ENCODE data around the gene NEO1.

The NEO1 gene

DNA sequence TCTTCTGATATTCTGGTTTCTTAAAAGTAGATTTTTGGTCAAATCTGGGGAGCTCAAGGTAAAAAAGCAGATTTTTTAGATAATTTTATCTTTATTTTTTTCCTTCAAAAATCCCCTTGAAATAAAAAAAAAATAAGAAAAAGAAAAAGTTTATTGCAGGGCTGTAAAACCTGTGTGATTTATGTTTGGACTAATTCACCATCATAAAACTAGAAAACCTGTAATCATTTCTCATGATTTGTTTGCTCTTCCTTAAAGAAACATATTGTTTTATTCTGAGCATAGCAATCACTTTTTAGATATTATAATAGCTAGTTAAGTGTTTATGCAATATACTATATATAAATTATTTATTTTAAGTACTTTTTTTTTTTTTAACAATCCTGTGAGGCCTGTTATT is 68.0 kb downstream of the NEO1 start:
- FAIRE-seq: no peak
- DNase-seq (ENCODE audit: insufficient read length, low spot score): no peak
- no peak for TF ChIP-seq POLR2A (IDR thresholded peaks at IDR 0.05; ENCODE audit: low read depth, low read length)

DNA sequence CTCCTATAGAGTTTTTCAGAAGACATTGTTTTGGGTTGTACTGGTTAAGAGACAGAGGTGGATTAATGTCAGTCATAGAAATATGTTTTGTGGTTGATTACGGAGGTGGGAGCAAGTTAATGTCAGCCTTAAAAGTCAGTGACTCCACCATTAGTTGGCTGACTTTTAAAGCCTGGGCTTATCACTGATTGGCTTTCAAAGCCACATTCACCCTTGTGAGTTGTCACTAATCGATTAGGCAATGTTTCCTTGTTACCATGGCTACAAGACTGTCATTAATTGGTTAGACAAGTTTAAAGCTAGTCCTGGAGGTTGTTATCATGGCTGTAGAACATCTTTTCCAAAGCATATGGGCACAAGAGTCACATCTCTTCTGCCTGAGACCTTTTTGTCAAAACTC is 73.0 kb downstream of the NEO1 start:
- FAIRE-seq: no peak
- TF ChIP-seq POLR2A (IDR thresholded peaks at IDR 0.05; ENCODE audit: low read depth, low read length): no peak
- DNase-seq (ENCODE audit: insufficient read length, low spot score): no peak

DNA sequence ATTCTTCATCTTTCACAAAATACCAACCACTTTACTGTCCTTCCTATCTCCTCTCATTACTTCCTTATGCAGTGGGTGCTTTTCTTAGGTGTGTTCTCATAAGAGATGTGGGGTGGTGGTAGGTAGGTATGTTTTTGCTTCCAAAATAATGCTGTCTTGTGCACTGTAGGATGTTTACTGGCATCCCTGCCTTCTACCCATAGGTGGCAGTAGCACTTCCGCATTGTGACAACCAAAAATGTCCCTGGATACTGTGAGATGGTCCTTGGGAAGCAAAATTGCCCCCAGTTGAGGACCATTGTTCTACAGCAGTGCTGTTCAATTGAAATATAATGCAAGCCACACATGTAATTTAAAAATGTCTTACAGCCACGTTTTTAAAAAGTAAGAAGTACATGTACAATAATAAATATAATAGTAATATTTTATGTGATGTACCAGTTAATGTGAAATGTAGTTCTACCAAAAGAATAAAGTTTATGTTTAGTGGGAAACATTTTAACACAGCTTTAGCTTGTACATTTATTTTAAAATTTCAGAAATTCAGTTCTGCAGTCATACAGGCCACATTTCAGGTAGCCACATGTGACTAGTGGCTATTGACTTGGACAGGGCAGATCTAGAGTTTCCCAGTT is 75.2 kb downstream of the NEO1 start:
- TF ChIP-seq POLR2A (IDR thresholded peaks at IDR 0.05; ENCODE audit: low read depth, low read length): no peak
- DNase-seq (ENCODE audit: insufficient read length, low spot score) (peak; percentile 1), FAIRE-seq (no peak)

DNA sequence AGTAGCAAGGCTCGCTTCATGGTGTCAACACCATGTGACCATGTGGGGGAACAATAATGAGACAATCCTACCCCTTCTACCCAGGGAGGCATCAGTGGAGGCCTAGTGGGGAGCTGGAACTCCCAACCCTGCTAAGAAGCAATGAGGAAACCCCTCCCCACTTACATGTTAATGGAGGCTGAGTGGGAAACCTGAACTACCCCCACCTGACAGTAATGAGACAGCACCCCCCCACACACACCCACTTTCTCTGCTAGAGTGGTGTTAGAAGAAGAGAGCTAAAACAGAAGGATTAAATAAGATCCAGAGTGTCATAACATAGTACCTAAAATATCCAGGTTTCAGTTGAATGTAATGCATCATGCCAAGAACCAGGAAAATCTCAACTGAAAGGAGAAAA is 78.6 kb downstream of the NEO1 start:
- no peak for DNase-seq (ENCODE audit: insufficient read length, low spot score)
- no peak for TF ChIP-seq POLR2A (IDR thresholded peaks at IDR 0.05; ENCODE audit: low read depth, low read length)
- FAIRE-seq: no peak

DNA sequence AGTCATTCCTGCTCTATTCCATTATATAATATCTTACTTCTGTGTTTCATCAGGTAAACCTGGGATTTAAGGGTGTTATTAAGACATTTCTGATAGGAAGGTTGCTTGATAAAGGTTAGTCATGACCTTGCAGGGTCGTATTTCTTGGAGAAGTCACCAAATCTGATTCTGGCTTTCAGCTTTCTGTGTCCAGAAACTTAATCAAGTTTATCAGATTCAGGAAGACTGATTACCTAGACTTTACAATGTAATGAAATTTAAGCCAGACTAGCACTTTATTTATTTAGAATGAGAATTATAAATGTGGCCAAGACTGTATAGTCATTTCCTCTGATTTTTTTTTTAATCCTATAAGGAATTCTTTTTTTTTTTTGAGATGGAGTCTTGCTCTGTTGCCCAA is 81.9 kb downstream of the NEO1 start:
- TF ChIP-seq POLR2A (IDR thresholded peaks at IDR 0.05; ENCODE audit: low read depth, low read length): no peak
- DNase-seq (ENCODE audit: insufficient read length, low spot score) (no peak), FAIRE-seq (no peak)

DNA sequence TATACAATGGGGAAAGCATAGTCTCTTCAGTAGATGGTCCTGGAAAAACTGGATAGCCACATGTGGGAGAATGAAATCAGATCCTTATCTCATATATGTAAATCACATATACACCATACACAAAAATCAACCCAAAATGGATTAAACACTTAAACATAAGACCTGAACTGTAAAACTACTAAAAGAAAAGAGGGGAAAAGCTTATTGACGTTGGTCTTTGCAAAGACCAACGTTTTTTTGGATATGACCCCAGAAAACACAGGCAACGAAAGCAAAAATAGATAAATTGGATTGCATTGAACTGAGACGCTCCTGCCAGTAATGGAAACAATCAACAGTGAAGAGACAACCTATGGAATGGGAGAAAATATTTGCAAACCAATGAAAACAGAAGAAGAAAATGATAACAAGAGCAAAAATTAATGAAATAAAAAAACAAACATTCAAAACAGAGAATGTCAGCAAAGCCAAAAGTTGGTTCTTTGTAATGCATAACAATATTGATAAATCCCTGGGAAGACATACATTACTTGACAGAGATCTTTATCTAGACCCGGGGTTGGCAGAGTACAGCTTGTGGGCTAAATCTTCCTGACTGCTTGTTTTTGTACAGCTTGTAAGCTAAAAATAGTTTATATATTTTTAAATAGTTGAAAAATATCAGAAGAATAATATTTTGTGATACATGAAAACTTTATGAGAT is 86.9 kb downstream of the NEO1 start:
- FAIRE-seq: no peak
- TF ChIP-seq POLR2A (IDR thresholded peaks at IDR 0.05; ENCODE audit: low read depth, low read length): no peak
- no peak for DNase-seq (ENCODE audit: insufficient read length, low spot score)

DNA sequence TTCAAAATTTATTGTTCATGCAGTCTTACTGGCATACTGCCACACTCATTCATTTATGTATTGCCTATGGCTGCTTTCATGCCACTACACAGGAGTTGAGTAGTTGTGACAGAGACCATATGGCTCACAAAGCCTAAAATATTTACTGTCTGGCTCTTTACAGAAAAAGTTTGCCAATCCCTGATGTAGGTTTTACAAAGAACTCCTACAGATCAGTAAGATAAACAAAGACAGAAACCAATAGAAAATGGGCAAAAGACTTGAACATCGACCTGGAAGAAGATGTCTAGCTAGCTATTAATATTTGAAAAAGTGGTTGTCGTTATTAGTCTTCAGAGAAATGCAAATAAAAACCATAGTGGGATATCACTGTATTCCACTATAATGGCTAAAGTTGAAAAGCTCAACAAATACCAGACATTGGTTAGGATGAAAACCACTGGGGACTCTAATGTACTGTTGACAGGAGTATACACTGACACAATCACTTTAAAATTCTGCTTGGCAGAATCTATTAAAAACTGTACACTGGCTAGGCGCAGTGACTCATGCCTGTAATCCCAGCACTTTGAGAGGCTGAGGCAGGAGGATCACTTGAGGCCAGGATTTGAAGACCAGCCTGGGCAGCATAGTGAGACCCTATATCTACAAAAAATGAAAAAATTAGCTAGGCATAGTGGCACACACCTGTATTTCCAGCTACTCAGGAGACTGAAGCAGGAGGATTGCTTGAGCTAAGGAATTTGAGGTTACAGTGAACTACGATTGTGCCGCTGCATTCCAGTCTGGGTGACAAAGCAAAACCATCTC is 87.7 kb downstream of the NEO1 start:
- FAIRE-seq: no peak
- DNase-seq (ENCODE audit: insufficient read length, low spot score): no peak
- TF ChIP-seq POLR2A (IDR thresholded peaks at IDR 0.05; ENCODE audit: low read depth, low read length): no peak

DNA sequence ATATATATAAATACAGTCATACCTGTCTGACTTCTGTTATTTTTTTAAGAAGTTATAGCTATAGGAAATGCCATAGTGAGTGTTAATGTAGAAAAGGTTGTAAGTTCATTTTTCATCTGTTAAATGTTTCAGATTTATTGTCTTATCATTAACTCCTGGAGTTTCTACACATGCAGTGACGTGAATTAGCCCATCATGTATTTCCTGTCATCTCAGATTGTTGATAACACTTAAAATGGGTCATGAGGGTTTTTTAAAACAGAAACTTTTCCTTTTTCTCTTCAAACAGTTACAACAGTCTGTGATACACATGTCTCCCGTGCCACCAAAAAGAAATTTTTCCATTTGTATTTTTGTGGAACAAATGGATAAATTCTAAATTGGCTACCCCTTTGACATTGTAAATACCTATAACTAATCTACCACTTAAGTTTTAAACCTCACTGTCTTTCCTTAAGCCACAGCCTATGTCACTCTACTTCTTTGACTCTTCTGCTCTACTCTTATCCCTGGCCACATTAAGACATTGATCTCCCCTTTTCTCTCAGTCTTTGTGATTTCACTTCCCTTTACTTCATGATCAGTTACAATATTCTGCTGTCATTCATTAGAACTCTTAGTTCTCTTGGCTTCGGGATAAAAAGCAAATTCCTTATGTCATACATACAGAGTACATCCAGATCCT is 89.1 kb downstream of the NEO1 start:
- no peak for FAIRE-seq
- no peak for TF ChIP-seq POLR2A (IDR thresholded peaks at IDR 0.05; ENCODE audit: low read depth, low read length)
- no peak for DNase-seq (ENCODE audit: insufficient read length, low spot score)

DNA sequence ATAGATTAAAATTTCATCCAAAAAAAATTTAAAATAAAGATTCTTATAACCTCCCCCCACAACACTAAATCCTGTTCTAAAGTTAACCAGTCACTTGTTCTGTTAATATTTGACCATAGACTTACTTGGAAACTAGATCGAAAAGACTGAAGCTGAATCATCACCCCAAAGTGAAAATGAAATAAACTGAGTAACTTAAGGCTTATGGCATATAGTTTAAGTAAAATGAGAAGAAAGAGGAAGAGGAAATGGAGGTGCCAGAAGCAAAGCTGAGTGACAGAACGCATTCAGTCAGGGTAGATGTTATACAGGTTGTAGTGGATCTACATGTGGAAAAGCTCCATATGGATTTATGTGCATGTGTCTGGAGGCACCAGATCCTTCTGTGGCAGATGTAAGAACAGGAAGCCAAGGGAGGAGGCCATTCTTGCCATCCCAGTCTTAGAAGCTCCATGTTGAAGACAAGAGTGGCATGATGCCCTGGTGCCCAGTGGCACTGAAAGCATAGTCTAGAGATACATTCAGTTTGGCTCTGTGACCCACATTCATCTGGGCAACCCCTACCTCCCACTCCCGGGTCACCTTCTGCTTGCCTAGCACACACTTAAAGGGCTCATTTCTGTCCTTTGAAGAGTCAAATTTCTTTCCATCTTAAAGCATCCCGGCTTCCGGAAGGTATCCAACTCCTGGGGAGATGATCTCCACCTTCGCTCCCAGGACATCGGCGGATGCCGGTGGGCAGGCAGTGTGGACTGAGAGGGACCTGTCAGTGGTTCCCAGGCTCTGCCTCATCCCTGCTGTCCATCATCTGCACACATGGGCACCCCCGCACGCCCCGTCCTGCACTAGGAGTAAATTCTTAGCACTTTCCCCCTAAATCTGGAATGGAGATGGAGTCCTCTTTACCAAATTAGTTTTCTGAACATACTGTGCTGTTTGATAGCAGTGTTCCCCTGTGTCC is 90.8 kb downstream of the NEO1 start:
- DNase-seq (ENCODE audit: insufficient read length, low spot score) (no peak), FAIRE-seq (no peak)
- no peak for TF ChIP-seq POLR2A (IDR thresholded peaks at IDR 0.05; ENCODE audit: low read depth, low read length)

DNA sequence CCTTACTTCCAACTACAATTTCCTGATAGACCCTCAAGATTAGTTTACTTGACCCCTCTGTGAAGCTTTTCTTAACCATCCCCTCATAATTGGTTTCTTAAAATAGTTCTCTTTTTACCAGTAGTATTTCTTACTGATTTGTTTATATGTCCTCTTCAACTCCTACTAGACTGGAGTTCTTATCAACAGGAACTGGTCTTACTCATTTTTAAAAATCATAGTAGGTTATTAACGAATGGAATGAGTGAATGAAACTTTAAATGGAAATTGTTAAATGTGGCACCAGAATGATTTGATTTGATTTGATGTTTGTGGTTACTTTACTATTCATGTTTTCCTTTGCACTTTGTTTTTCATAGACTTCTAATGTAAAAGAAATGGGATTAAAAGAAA is 91.5 kb downstream of the NEO1 start:
- no peak for FAIRE-seq
- TF ChIP-seq POLR2A (IDR thresholded peaks at IDR 0.05; ENCODE audit: low read depth, low read length): no peak
- DNase-seq (ENCODE audit: insufficient read length, low spot score): no peak

DNA sequence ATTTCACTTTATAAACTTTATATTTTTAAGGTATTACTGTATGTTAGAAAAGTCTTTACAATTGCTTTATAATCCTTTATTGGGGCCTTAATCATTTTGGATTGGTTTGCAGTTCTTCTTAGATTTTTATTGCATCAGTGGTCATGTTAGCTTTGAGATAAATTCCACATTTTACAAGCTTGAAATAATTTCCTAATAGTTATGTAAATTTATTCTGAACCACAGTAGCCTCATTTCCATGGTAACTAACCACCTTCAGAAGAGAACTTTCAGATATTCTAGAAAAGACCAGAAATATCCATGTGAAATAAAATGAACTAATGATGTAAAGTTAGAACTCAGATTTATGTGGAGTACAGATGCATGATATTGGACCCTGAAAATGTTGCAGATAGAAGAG is 94.2 kb downstream of the NEO1 start:
- DNase-seq (ENCODE audit: insufficient read length, low spot score) (no peak), FAIRE-seq (no peak)
- TF ChIP-seq POLR2A (IDR thresholded peaks at IDR 0.05; ENCODE audit: low read depth, low read length): no peak

DNA sequence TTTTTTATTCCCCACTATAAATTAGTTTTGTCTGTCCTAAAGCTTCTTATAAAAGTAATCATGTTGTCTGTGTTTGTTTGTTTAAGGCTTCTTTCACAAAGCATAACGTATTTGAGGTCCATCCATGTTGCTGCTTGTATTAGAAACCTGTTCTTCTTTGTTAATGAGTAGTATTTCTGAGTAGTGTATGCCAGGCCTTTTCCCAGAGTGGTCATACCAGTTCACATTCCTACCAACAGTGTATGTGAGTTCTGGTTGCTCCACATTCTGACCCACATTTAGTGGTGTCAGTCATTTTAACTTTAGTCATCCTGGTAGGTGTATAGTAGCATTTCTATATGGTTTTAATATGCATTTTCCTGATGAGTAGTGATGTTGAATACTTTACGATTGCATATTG is 98.6 kb downstream of the NEO1 start:
- FAIRE-seq: no peak
- no peak for DNase-seq (ENCODE audit: insufficient read length, low spot score)
- TF ChIP-seq POLR2A (IDR thresholded peaks at IDR 0.05; ENCODE audit: low read depth, low read length): no peak

DNA sequence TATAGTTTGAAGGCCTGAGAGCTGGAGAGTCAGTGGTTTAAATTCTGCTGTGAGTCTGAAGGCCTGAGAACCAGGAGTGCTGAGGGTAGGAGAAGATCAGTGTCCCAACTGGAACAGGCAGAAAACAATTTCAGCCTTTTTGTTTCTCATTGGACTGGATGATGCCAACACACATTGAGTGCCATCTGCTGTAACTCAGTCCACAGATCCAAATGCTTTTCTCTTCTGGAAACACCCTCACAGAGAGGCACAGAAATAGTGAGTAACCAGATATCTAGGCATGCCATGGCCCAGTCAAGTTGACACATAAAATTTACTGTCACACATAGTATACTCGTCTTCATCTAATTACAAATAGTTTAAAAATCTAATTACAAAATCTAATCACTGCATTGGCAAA is 100.8 kb downstream of the NEO1 start:
- no peak for FAIRE-seq
- DNase-seq (ENCODE audit: insufficient read length, low spot score): no peak

More for the DNA sequence above, 100.8 kb downstream of the NEO1 start:
- no peak for TF ChIP-seq POLR2A (IDR thresholded peaks at IDR 0.05; ENCODE audit: low read depth, low read length)

Measured in H54 (cell line).